Sigmoid colon (tissue), 7 donors: ENCODE results near the gene TPSD1. TPM values are rescaled to one million over a fixed set of nuclear protein-coding genes. Genes with fewer than 3 reads are reported as not detected.

Experiments
- DNase-seq: peaks from one replicate; pipeline ENCODE4 v3.0.0-alpha.2; 2019
- H3K27ac ChIP-seq, 4 donors: fragments of 200-600 bp; sonication (generic); one replicate each; pipeline ENCODE4 v1.5.1; 2016 to 2019; ENCODE audit warnings: mild to moderate bottlenecking in 1 of 4
- H3K27me3 ChIP-seq, 3 donors: fragments of 200-600 bp; sonication (generic); one replicate each; pipeline ENCODE4 v1.5.1; 2019; ENCODE audit warnings: mild to moderate bottlenecking in 1 of 3
- H3K36me3 ChIP-seq, 4 donors: fragments of 200-600 bp; sonication (generic); one replicate each; pipeline ENCODE4 v1.5.1; 2016 to 2019
- H3K4me1 ChIP-seq, 4 donors: fragments of 200-600 bp; sonication (generic); one replicate each; pipeline ENCODE4 v1.5.1; 2017 to 2019
- H3K4me3 ChIP-seq, 4 donors: fragments of 200-600 bp; sonication (generic); one replicate each; pipeline ENCODE4 v1.5.1; 2017 to 2019; ENCODE audit warnings: mild to moderate bottlenecking in 2 of 4, moderate library complexity in 1 of 4
- H3K9me3 ChIP-seq, 4 donors: fragments of 200-600 bp in 3 of 4; sonication (generic) in 3 of 4; one replicate each; pipeline versions ENCODE4 v1.5.1 to v1.6.1; 2013 to 2019
- EP300 ChIP-seq, 4 donors: sonication (generic); formaldehyde crosslinking; IDR thresholded peaks; one replicate each; pipeline ENCODE4 v1.6.1; 2017; ENCODE audit warnings: antibody characterized with exemption in 4 of 4
- POLR2A ChIP-seq, 2 donors: fragments of 450-650 bp; IDR thresholded peaks; one replicate each; pipeline ENCODE4 v1.6.1; 2016; ENCODE audit warnings: antibody characterized with exemption in 2 of 2, mild to moderate bottlenecking in 2 of 2, moderate library complexity in 2 of 2
- POLR2AphosphoS5 ChIP-seq, 4 donors: sonication (generic); formaldehyde crosslinking; IDR thresholded peaks; one replicate each; pipeline ENCODE4 v1.6.1; 2017; ENCODE audit warnings: antibody characterized with exemption in 4 of 4
- WGBS, 2 donors: extraction: QIAGEN DNeasy Blood & Tissue Kit; methylation state at CpG; one replicate each; pipeline ENCODE4 v1.1.7; 2013; 5-methylcytosine and 5-hydroxymethylcytosine counted together
- intact Hi-C: fragments of 100-400 bp; cut with DNase I; formaldehyde crosslinking; loops from one replicate; pipeline ENCODE4 v1.15.1; 2023
- polyA plus RNA-seq, 3 donors: library from polyadenylated mRNA; stranded (reverse); fragments of 200-250 nt; gene quantifications; one replicate each; pipeline ENCODE4 v1.2.3, GENCODE V29; 2013
- total RNA-seq, 4 donors: library from RNA; depleted of rRNA; stranded (reverse); fragments of >200 nt; gene quantifications; one replicate each; pipeline ENCODE4 v1.1.0, GENCODE V29; 2016
- TF ChIP-seq, protein P1 (sequence below), 4 experiments: fragments of 450-650 bp in 3 of 4; fragments of 200-600 bp in 1 of 4; IDR thresholded peaks; one replicate each; pipeline ENCODE4 v1.5.1; 2016 to 2019; ENCODE audit warnings: antibody characterized with exemption in 4 of 4, mild to moderate bottlenecking in 3 of 4, moderate library complexity in 2 of 4
- donor health status: healthy with polysubstance abuse.
- donor health status: Bipolar disorder and iron deficiency.
- donor health status: healthy.

The TPSD1 gene
- total and polyA plus RNA-seq, 7 donors = 0.71 to 5.3 (median 1.2) TPM; not detected in 4

DNA sequence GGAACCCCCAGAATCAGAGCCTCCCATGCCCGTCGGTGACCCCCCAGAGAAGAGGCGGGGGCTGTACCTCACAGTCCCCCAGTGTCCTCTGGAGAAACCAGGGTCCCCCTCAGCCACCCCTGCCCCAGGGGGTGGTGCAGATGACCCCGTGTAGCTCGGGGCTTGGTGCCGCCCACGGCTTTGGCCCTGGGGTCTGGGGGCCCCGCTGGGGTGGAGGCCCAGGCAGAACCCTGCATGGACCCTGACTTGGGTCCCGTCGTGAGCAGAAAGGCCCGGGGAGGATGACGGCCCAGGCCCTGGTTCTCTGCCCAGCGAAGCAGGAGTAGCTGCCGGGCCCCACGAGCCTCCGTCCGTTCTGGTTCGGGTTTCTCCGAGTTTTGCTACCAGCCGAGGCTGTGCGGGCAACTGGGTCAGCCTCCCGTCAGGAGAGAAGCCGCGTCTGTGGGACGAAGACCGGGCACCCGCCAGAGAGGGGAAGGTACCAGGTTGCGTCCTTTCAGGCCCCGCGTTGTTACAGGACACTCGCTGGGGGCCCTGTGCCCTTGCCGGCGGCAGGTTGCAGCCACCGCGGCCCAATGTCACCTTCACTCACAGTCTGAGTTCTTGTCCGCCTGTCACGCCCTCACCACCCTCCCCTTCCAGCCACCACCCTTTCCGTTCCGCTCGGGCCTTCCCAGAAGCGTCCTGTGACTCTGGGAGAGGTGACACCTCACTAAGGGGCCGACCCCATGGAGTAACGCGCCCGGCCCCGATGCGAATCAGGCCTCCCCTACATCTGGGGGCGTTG lies 34.8 kb upstream of the TPSD1 start:
- TF ChIP-seq POLR2A (IDR thresholded peaks at IDR 0.05) (no peak), POLR2AphosphoS5 (IDR thresholded peaks at IDR 0.05) (peak in 1 of 4 donors; percentile 12)
- TF ChIP-seq, protein P1, sequence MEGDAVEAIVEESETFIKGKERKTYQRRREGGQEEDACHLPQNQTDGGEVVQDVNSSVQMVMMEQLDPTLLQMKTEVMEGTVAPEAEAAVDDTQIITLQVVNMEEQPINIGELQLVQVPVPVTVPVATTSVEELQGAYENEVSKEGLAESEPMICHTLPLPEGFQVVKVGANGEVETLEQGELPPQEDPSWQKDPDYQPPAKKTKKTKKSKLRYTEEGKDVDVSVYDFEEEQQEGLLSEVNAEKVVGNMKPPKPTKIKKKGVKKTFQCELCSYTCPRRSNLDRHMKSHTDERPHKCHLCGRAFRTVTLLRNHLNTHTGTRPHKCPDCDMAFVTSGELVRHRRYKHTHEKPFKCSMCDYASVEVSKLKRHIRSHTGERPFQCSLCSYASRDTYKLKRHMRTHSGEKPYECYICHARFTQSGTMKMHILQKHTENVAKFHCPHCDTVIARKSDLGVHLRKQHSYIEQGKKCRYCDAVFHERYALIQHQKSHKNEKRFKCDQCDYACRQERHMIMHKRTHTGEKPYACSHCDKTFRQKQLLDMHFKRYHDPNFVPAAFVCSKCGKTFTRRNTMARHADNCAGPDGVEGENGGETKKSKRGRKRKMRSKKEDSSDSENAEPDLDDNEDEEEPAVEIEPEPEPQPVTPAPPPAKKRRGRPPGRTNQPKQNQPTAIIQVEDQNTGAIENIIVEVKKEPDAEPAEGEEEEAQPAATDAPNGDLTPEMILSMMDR (IDR thresholded peaks at IDR 0.05) = no peak
- H3K9me3 ChIP-seq = no peaks in the 10 kb centered on the region
- whole genome bisulfite sequencing, 2 donors = 67 to 86% methylated on average over 48 of the region's 48 CpGs
- H3K4me3 ChIP-seq = no peak overlapping the region
- H3K27me3 ChIP-seq = no peaks in the 10 kb centered on the region
- no peak for DNase-seq
- H3K4me1 ChIP-seq = peaks cover 0 to 24% (median 10%) of the 10 kb centered on the region in 4 donors
- H3K36me3 ChIP-seq = peaks cover 33 to 57% (median 49%) of the 10 kb centered on the region in 4 donors
- intact Hi-C loops = no loop called here
- peak overlapping the region; percentile 11 to 43 (median 30) for H3K27ac ChIP-seq

DNA sequence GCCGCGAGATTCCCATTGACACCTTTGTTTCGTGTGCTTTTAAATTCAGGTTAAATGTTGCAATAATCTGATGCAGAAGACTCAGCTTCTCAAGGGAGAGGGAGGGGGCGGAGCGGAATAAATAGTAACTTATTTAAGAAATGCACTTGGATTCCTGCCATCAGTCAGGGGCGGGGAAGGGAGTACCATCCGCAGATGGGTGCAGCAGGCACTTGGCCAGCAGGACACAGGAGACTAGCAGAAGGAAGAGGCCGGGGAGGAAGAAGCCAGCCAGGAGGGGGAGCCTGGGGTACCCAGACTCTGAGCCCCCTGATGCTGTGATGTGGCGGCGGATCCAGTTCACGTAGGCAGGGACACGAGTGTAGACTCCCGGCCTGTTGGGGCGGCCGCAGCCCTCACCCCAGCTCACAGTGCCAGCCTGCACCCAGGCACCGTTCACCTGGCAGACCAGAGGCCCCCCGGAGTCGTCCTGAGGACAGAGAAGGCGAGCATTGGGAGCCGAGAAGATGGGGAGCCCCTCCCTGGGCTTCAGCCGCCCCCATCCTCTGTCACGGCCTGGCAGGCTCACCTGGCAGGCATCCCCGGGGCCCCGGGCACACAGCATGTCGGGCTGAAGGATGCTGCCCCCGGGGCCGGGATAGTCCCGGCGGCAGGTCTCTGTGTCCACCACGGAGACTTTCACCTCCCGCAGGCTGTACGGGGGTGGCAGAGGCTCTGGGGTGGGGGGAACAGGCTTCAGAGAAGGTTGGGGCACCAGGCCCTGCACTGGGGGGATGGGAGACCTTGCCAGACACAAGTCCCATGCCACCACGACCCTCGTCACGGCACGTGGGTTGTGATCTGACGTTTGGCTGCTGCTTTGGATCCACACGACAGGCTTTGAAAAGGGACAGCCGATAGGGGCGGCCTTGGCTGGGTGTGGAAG lies 34.0 kb upstream of the TPSD1 start:
- no peaks in the 10 kb centered on the region for H3K27me3 ChIP-seq
- peaks cover 30 to 48% (median 40%) of the 10 kb centered on the region in 4 donors for H3K36me3 ChIP-seq
- intact Hi-C loops = no loop called here
- H3K9me3 ChIP-seq = no peaks in the 10 kb centered on the region
- peaks cover 0 to 25% (median 16%) of the 10 kb centered on the region in 4 donors for H3K4me1 ChIP-seq
- no peak for TF ChIP-seq POLR2AphosphoS5 (IDR thresholded peaks at IDR 0.05)
- WGBS, 2 donors = 72 to 82% methylated on average over 40 of the region's 40 CpGs
- no peak for DNase-seq
- no peak overlapping the region for H3K4me3 ChIP-seq
- H3K27ac ChIP-seq = peak overlapping the region; percentile 1 to 43 (median 34)

DNA sequence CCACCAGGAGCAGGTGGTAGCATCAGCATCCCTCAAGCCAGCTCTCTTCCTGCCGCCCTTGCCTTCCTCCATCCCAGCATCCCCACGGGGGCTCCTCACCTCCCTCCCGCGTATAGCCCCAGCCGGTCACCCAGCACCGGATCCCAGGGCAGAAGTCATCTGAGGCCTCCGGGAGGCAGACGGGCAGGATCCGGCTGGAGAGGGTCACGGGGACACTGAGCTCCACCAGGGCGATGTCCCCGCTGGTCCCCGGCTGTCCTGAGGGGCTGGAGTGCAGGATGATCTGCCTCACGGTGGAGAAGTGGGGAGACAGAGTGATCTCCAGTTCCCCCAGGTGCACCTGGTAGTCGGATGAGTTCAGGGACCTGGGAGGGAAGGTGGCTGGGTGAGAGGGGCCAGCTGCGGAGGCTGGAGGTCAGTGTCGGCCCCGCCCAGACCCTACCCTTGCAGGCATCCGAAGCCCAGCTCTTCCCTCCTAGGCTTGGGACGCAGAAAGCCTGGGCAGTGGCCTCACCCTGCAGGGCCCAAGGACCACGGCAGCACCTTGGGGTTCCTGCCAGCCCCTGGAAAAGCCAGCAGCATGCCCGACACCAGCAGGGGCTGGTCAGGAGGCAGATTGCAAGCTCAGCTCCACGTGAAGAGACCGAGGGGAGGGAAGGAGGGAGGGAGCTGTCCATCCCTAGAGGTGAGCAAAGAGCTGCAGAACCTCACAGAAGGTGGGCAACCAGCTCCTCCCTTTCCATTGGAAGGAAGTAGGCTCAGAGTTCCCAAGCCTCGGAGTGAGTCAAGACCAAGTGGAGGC lies 33.1 kb upstream of the TPSD1 start:
- no peak for TF ChIP-seq EP300 (IDR thresholded peaks at IDR 0.05)
- TF ChIP-seq, protein P1 (IDR thresholded peaks at IDR 0.05) = no peak
- TF ChIP-seq POLR2AphosphoS5 (IDR thresholded peaks at IDR 0.05) = no peak
- TF ChIP-seq POLR2A (IDR thresholded peaks at IDR 0.05) = no peak
- H3K27ac ChIP-seq = peak overlapping the region in 3 of 4 donors; percentile 3 to 31 (median 16)
- no peaks in the 10 kb centered on the region for H3K27me3 ChIP-seq
- WGBS, 2 donors = 67 to 77% methylated on average over 25 of the region's 25 CpGs
- DNase-seq = no peak
- no peak overlapping the region for H3K4me3 ChIP-seq
- no peaks in the 10 kb centered on the region for H3K9me3 ChIP-seq
- peaks cover 21 to 40% (median 31%) of the 10 kb centered on the region in 4 donors for H3K36me3 ChIP-seq
- intact Hi-C loops = no loop called here
- H3K4me1 ChIP-seq = peaks cover 0 to 25% (median 16%) of the 10 kb centered on the region in 4 donors

DNA sequence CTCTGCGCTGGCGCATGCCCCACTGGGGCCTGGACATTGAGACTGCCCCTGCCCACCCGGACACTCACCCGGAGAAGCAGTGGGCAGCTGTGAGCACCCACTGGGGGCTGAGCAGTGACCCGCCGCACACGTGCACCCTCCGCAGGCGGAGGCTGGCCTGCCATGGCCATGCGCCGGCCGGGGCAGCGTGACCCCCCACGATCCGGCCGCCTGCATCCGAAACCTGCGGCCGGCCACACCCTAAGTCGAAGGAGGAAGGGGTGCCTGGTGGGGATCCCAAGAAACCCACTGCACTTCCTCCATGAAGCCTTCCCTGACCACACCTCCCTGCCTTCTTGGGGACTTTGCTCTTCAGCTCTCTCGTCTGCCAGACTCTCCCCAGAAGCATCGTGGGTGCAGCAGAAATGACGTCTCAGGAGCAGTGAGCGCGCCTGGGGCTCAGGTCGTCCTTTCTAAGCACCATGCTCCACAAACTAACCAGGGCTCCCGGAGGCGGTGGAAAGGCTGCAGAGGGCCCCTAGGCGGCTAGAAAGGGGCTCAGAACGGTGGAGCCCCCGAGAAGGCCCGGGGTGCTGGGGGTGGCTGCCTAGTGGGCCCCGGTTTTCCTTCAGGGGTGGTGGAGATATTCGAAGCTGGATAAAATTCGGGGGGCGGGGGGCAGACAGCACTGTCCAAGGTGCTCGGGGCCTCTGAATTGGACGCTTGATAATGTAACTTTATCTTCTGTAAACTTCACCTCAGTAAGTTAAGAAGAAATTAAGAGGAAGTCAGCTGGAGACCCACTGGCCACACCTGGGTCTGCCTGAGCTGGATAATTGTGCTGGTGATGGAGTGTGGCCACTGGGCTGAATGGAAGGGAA lies 32.3 kb upstream of the TPSD1 start:
- TF ChIP-seq, protein P1 (IDR thresholded peaks at IDR 0.05) = no peak
- TF ChIP-seq POLR2AphosphoS5 (IDR thresholded peaks at IDR 0.05) = peak in 1 of 4 donors; percentile 4
- Histone ChIP-seq H3K27me3 (no peaks in the 10 kb centered on the region), H3K27ac (peak overlapping the region in 3 of 4 donors; percentile 66 to 76 (median 73)), H3K4me3 (no peak overlapping the region), H3K4me1 (peaks cover 0 to 25% (median 16%) of the 10 kb centered on the region in 4 donors), H3K9me3 (no peaks in the 10 kb centered on the region), H3K36me3 (peaks cover 14 to 31% (median 24%) of the 10 kb centered on the region in 4 donors)
- intact Hi-C loops = no loop called here
- 75 to 85% methylated on average over 38 of the region's 38 CpGs for WGBS, 2 donors
- DNase-seq = no peak
